HG03045 (cell line): Measurements from ENCODE around the gene DUSP1.
A peak's percentile ranks its signal among the peaks of the same experiment; 100 is the strongest.
"Not testable (repeated sequence)": the region's sequence is repeated elsewhere in the genome, so short reads cannot be mapped to it uniquely, and the experiment has no call there.

Experiments used
- ATAC-seq: cut with Tn5 transposase; IDR thresholded peaks from one replicate; pipeline ENCODE4 v1.9.1; 2021; ENCODE audit warnings: mild to moderate bottlenecking, moderate library complexity; ENCODE audit not compliant: unreplicated experiment

DUSP1 gene

GRCh38 chr5:172798422-172799215 is 27.6 kb upstream of the DUSP1 start:
- ATAC-seq = no peak

- no peak for ATAC-seq
Measured at GRCh38 chr5:172797771-172798191, 26.8 kb upstream of the DUSP1 start.

- ATAC-seq = no peak
Measured at GRCh38 chr5:172796306-172796705, 25.3 kb upstream of the DUSP1 start.

GRCh38 chr5:172795318-172795977 is 24.5 kb upstream of the DUSP1 start:
- no peak for ATAC-seq

GRCh38 chr5:172793577-172794488 is 22.8 kb upstream of the DUSP1 start:
- peak; percentile 49 for ATAC-seq

GRCh38 chr5:172792701-172793570 is 21.9 kb upstream of the DUSP1 start:
- no peak for ATAC-seq

- ATAC-seq = no peak
Measured at GRCh38 chr5:172791726-172792445, 20.9 kb upstream of the DUSP1 start.

GRCh38 chr5:172791286-172791685 is 20.3 kb upstream of the DUSP1 start:
- no peak for ATAC-seq

GRCh38 chr5:172790496-172790889 is 19.5 kb upstream of the DUSP1 start:
- ATAC-seq = no peak

- ATAC-seq = no peak
Measured at GRCh38 chr5:172789687-172790495, 18.9 kb upstream of the DUSP1 start.

GRCh38 chr5:172788771-172789686 is 18.0 kb upstream of the DUSP1 start:
- ATAC-seq = no peak

GRCh38 chr5:172787538-172787937 is 16.5 kb upstream of the DUSP1 start:
- ATAC-seq = not testable (repeated sequence)

- ATAC-seq = no peak
Measured at GRCh38 chr5:172786736-172787462, 15.9 kb upstream of the DUSP1 start.

- ATAC-seq = no peak
Measured at GRCh38 chr5:172785429-172786088, 14.6 kb upstream of the DUSP1 start.

- not testable (repeated sequence) for ATAC-seq
Measured at GRCh38 chr5:172784162-172784561, 13.2 kb upstream of the DUSP1 start.

- ATAC-seq = not testable (repeated sequence)
Measured at GRCh38 chr5:172783319-172783718, 12.3 kb upstream of the DUSP1 start.
